Left cardiac atrium (tissue), 4 donors: Measurements from ENCODE around the gene UTP11. TPM values are rescaled to one million over a fixed set of nuclear protein-coding genes. Genes with fewer than 3 reads are reported as not detected.
"Not testable (repeated sequence)": the region's sequence is repeated elsewhere in the genome, so short reads cannot be mapped to it uniquely, and the experiment has no call there.

Experiments used
- ATAC-seq, 2 donors: fragments of 200-7000 bp; cut with Tn5 transposase; one replicate each; pipeline ENCODE4 v1.9.1; 2020; ENCODE audit warnings: mild to moderate bottlenecking in 2 of 2, moderate library complexity in 2 of 2
- DNase-seq: peaks from one replicate; pipeline ENCODE4 v3.0.0-alpha.2; 2020
- intact Hi-C, 2 donors: fragments of 100-400 bp; cut with DNase I; formaldehyde crosslinking; loops; one replicate each; pipeline versions ENCODE4 v1.14.1 to v1.15.1; 2022 to 2023
- long read RNA-seq: library from polyadenylated mRNA; unstranded; transcript quantifications from one replicate; pipeline ENCODE4 v2.0.0, GENCODE V29; 2021
- total RNA-seq, 2 donors: library from RNA; stranded (reverse); fragmentation: NEBNext Ultra II Directional; extraction: Animal tissue kit (Norgen Biotek cat#: 25700); gene quantifications; one replicate each; pipeline ENCODE4 v1.2.1, GENCODE V29; 2021
- donor health status: DM: no; HTN: yes; CAD: no.
- donor health status: DM: no; HTN: yes; CAD: no; lungs with severe emphysema.
- donor health status: DM: yes; HTN: yes; CAD: no.
- donor health status: Dilated cardiomyopathy.

The UTP11 gene, protein sequence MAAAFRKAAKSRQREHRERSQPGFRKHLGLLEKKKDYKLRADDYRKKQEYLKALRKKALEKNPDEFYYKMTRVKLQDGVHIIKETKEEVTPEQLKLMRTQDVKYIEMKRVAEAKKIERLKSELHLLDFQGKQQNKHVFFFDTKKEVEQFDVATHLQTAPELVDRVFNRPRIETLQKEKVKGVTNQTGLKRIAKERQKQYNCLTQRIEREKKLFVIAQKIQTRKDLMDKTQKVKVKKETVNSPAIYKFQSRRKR
- total RNA-seq = 10 to 100 TPM; 24.7 to 37.8 TPM
- long read RNA-seq, transcript UTP11-201 (8 exons, 2,019 nt) = major isoform, 33 of 33 reads
- long read RNA-seq, partial matches to known transcripts = 0 of 33 reads
- long read RNA-seq, other reads (novel, unspliced or antisense) = 0 of 33 reads

DNA sequence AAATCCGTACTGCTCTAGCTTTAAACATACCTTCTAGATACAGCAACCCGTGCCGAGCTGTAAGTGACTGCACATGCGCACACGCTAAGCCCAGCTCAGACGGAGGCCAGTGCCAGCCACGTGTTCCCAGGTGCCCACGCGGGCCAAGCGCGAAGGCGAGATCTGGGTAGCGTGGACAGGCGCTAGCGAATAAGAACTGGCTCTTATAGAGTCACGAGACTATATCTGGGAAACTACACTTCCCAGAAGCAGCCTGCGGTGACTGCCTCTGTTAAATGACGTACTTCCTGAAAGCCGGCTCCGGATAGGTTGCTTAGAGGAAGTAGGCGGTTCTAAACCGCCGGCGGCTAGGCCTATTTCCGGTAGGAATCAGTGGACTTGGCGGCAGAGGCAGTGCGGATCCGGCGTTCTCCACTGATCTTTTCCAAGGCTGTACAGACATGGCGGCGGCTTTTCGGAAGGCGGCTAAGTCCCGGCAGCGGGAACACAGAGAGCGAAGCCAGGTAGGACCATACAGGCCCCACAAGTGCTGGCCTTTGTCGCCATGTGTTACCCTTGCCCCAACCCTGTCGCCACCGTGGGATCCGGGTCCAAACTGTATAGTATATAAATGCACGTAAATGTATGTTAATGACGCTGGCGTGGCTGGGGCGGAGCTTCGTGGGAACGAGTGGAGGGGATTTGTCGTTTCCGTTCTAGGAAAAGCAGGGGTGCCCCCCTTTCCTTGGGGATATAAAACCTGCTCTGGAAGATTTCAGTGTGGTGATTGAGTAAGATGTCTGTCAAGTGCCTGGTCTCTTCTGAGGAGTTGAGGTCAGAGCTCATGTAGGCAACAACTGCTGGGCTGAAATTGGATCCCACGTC, at the start of gene UTP11:
UTP11 (plus strand) TSS at position 372 of the 864 bp plus-strand sequence; CDS start at position 441, 69 bp downstream.
- peak; percentile 98 for ATAC-seq
- intact Hi-C loops = no loop called here
- DNase-seq = peak; percentile 94

DNA sequence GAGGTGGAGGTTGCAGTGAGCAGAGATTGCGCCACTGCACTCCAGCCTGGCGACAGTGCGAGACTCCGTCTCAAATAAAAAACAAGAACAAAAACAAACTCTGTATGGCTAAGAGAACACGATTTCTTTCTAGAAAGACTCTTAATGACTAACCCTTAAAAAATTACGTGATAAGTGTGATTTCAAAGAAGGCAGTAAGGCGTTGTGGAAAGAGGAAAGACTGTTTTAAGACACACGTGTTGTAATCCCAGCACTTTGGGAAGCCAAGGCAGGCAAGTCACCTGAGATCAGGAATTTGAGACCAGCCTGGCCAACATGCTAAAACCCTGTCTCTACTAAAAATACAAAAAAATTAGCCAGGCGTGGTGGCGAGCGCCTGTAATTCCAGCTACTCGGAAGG, 48.4 kb upstream of the UTP11 start:
- ATAC-seq, DNase-seq, intact Hi-C loops: not testable (repeated sequence)

DNA sequence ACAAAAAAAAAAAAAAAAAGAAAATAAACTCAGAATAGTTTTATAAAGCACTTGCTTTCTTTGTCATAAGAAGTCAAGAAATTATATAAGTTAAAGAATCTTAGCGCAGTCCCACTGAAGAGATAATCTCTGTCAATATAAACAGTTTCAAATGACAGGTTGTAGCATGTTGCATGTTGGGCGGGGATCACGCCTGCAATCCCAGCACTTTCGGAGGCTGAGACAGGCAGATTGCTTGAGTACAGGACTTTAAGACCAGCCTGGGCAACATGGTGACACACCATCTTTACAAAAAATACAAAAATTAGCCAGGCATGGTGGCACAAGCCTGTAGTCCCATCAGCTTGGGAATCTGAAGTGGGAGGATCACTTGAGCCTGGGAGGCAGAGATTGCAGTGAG, 47.2 kb upstream of the UTP11 start:
- no peak for ATAC-seq
- intact Hi-C loops = no loop called here
- DNase-seq = no peak

DNA sequence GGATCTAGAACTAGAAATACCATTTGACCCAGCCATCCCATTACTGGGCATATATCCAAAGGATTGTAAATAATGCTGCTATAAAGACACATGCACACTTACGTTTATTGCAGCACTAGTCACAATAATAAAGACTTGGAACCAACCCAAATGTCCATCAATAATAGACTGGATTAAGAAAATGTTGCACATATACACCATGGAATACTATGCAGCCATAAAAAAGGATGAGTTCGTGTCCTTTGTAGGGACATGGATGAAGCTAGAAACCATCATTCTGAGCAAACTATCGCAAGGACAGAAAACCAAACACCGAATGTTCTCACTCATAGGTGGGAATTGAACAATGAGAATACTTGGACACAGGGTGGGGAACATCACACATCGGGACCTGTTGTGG, 38.9 kb upstream of the UTP11 start:
- ATAC-seq, intact Hi-C loops, DNase-seq: not testable (repeated sequence)

DNA sequence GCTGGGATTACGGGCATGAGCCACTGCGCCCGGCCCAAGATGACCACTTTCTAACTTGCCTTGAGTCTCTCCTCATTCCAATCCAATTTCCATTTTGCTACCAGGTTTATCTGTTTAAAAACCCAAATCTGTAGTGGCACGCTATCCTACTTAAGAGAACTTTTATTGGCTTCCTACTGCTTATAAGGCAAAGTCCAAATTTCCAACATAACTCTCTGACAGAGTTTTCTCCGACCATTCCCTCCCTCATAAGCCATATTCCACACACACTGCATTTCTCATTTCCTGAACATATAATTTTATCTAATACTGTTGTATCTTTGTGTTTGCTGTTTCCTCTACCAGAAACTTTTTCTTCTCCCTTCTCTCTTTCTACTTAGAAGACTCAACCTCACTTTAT, 38.0 kb upstream of the UTP11 start:
- ATAC-seq = no peak
- DNase-seq = no peak
- intact Hi-C loops = no loop called here

DNA sequence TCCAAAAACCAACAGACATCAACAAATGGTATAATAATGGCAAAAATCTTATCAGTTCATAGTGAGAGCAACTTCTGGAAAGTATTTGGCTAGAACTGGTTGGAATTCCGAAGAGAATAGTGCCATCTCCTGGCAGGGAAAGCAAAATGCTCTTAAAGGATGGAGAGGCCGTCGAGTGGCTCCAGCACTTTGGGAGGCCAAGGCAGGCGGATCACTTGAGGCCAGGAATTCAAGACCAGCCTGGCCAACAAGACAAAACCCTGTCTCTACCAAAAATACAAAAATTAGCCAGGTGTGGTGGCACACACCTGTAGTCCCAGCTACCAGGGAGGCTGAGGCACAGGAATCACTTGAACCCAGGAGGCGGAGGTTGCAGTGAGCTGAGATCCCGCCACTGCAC, 37.5 kb upstream of the UTP11 start:
- DNase-seq = not testable (repeated sequence)
- intact Hi-C loops = loop anchor here (5.0 kb wide), 2 partner anchors 83 to 98 kb away; no protein-coding TSS in a partner anchor

DNA sequence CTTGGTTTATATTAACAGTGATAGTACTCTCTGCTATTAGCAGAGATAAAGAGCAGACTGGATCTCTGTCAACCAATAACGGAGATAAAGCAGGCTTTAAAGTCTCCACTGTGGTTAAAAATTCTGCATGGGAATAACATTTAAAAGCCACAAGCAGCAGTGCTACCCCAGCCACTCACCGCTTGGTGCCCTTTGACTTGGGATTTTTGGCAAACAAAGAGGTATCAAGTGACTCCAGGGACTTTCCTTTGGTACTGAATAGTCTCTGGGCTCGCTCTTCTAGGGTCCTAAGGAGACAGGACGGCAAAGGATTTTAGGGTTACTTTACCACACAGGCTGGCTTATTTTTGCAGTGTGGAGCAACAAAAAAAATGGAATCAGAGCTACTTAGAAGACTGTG, 34.0 kb upstream of the UTP11 start:
- DNase-seq = no peak
- ATAC-seq = no peak
- intact Hi-C loops = loop anchor here (5.0 kb wide), 2 partner anchors 86 to 101 kb away; no protein-coding TSS in a partner anchor

More for the DNA sequence above, 37.5 kb upstream of the UTP11 start:
- ATAC-seq = peak; percentile 61

DNA sequence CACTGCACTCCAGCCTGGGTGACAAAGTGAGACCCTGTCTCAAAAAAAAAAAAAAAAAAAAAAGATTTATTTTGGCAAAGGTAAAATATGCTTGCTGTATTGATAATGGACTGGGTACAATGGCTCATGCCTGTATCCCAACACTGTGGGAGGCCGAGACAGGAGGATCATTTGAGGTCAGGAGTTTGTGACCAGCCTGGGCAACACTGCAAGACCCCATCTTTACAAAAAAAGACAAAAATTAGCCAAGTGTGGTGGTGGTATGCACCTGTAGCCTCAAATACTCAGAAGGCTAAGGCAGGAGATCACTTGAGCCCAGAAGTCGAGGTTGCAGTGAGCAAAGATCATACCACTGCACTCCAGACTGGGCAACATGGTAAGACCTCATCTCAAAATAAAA, 29.0 kb upstream of the UTP11 start:
- ATAC-seq (no peak), DNase-seq (no peak)
- intact Hi-C loops = no loop called here

DNA sequence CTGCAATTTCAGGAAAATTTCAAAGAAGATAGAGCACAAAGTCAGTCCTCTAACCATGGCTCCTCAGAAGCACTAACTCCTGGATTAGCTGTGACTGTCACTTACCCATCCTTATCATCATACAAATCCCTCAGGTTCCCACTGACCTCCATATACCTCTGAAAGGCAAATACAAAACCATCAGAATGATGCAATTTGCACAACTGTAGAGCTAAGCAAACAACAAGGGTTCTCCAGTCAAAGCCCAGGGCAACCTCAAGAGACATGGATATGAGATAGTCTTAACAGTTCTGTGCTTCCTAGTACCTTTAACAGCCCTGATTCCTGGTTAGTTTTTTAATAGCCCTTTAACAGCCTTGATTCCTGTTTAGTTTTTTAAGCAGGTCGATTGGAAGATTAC, 24.9 kb upstream of the UTP11 start:
- no peak for ATAC-seq
- no peak for DNase-seq
- intact Hi-C loops = no loop called here

DNA sequence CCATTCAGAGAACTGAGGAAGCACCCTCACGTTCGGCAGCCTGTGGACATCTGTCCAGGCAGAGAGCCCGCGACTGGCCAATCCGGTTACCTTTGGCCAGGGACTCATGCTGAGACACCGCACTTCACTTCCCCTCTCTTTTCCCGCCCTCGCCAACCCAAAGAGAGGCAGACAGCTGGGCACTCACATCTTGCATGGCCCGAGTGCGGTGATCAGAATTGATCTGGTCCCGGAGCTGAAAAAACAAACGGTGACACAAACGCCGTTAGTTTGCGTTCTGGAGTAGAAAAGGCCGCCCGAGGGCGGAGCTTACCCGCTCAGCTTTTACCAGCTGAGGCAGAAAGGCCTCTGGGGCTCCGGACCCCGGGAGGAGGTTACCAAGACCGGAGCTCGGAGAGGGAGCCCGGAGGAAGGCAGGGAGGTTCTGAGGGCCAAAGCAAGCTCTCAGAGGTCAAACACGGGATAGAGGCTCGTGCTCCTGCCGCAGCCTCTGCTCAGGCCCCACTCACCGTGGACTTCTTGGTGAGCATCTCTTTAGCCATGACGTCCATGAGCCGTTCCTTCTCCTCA, 23.1 kb upstream of the UTP11 start:
- peak; percentile 34 to 41 for ATAC-seq
- intact Hi-C loops = no loop called here
- peak; percentile 47 for DNase-seq

DNA sequence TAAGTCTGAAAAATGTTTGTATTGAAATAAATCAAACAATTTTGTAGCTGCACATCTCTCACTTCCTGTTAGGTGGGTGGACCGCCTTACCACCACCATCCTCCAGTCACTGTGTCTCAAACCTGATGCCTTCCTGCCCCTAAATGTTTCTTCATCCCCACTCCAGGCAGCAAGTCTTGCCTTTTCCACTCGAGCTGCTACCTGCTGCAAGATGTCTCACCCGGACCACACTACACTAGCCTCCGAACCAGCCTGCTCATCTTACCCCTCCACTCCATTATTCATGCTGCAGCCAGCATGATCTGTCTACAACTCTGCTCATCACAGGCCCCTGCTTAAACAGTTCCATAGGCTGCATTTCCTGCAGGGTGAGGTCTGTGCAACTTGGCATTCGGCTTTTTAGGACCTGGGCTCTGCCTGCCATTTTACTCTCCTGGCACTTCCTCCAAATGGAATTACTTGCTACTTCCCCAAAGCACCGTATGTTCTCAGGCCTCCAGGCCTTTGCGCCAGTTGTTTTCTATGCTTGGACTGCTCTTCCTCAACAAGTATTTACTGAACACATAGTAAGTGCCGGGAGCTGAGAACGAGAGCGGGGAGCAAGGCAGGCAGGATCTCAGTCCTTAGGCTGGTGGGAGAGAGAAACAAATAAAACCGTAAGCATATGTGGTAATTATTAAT, 17.5 kb upstream of the UTP11 start:
- intact Hi-C loops = loop anchor here in 1 of 2 donors (10.0 kb wide), 1 partner anchor 840 kb away; no protein-coding TSS in a partner anchor

DNA sequence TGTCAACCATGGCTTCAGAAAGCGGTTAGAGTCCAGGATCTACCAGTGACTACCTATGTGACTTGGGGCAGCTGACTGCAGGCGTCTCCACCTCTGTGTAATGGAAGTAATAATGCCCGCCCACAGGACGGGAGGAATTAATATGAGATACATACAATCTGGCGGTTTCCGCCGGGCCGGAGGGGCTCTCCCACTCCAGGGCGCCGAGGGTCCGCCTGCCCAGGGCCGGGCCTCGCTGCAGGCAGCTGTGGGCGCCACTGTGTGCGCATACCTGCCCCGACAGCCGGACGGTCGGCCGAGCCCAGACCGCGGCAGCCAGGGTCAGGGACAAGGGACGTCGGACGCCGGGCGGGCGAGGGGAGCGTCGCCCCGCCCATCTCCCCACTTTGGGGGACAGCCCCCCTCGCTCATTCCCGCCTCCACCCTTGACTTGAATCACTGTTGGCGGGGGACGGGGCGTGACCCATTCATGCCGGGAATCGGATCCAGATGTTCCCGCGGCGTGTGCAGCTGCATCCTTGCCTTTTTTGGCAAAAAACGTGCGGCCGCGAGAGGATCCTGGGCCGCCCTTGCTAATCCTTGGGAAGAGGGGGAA, 16.7 kb upstream of the UTP11 start:
- DNase-seq (peak; percentile 91), ATAC-seq (peak; percentile 61 to 76)
- intact Hi-C loops = loop anchor here in 1 of 2 donors (10.0 kb wide), 1 partner anchor 839 kb away; no protein-coding TSS in a partner anchor

More for the DNA sequence above, 17.5 kb upstream of the UTP11 start:
- DNase-seq (no peak), ATAC-seq (no peak)

DNA sequence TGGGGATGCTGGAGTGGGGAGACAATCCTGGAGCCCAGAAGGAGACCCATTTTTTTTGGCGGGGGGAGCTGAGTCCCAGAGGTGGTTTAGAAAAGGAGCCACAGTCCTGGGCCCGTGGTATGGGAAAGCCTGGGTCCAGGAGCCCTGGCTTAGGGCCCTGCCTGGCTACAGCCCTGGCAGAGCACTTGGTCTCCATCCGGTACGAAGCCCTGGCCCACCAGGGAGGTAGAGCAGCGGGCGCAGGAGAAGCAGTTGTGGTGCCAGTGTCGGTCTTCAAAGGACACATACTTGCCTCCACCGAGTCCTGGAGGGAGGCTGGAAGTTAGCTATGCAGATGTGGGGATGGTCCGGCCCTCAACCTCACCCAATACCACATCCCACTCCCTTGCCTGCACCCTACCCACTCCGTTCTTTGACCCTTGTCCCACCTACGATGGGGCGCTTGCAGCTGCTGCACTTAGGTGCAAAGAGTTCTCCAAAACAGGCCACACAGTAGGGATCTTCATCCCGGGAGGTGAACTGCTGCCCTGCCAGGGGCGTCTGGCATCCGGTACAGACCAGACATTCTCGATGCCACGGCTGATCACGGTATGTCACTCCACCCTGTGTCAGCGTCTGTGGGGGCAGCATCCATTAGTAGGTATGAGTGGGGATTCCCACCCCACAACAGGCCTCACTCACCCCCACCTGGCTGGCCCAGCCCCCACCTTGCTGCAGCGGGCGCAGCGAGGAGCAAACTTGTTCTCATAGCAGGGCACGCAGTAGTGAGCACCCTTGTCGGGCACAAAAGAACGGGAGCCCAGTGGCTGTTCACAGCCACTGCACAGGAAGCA, 15.1 kb upstream of the UTP11 start:
- no peak for DNase-seq
- ATAC-seq = no peak
- intact Hi-C loops = loop anchor here in 1 of 2 donors (10.0 kb wide), 1 partner anchor 837 kb away; no protein-coding TSS in a partner anchor

DNA sequence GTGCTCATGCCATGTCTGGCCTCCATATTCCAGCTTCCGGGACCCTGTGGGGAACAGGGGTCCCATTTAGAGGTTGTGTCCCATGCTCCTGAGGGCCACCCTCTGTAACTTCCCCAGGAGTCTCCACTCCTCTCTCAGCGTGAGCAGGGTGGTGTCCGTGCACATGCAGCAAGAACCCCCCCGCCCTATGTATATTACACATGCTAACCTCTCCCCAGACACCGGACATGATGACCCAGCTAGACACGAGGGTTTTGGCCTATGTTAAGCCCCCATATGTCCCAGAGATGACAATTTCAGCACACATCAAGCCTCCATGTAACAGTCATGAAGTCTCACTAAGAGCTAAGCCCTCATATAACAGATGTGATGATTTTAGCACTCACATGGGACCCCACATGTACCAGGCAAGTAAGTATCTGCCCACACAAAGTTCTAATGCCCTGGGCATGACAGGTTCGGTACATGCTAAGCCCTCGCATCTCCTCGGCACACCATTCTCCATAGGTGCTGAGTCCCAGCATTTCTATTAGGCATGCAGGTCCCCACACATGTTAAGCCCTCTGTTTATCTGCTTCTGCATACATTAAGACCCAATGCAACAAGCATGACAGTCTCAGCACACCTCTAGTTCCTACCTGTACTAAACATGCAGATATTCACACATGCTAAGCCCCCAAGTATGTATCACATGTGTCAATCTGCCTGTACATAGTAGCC, 14.3 kb upstream of the UTP11 start:
- ATAC-seq = no peak
- no peak for DNase-seq
- intact Hi-C loops = loop anchor here in 1 of 2 donors (10.0 kb wide), 1 partner anchor 837 kb away; no protein-coding TSS in a partner anchor

DNA sequence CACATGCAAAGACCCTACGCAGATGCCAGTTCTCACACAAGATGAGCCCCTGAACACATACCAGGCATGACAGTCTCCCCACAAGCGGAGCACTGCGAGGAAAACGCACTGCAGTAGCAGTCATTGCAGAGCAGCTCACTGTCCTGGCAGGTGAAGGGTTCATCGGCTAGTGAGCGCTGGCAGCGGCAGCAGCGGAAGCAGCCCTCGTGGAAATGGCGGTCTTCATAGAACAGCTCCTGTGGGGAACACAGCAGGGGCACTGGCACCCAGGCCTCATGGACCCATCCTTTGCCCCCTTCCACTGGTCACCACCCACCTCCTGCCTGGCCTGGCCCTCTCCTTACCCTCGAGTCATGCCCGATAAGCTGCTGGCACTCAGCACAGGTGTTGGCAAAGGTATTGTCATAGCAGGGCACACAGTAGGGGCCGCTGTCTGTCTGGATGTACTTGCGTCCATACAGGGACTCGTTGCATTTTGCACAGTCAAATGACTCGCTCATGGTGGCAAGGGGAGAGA, 13.6 kb upstream of the UTP11 start:
- DNase-seq (no peak), ATAC-seq (no peak)
- intact Hi-C loops = loop anchor here in 1 of 2 donors (10.0 kb wide), 1 partner anchor 836 kb away; no protein-coding TSS in a partner anchor

DNA sequence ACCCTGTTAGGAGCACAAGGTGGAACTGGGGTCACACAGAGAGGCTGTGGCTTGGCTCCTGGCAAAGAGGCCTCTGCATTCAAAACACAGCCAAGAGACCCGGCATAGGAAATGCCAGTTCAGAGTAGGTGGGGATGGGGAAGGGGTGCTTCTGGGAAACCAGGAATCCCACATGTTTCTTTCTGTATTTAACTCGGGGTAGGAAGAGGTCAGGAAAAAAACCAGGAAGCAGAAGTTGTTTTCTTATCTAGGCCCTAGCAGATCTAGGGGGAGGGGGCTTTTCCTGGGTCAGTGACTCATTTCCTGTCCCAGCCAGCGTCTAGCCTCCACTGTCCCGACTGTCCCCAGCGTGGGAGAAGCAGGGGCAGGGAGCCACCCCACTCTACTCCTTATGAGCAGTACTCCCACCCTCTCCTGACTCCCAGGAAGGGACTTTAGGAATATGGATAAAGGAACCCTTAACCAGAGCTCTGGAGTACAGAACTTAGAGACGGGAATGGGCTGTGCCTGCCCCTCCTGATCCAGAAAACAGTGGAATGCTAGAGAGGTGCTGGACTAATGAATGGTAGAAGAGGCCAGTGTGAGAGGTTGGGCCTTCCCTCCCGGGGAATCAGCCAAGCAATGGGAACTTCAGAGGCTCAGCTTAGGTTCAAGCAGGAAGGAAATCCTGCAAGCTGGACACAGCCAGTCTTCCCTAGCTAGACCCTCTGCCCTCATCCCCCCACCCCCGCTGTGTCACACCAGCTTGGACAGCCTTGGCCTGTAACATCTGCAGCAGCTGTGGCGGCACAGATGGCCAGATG, 12.9 kb upstream of the UTP11 start:
- DNase-seq (peak; percentile 69), ATAC-seq (peak; percentile 27 to 61)
- intact Hi-C loops = loop anchor here in 1 of 2 donors (10.0 kb wide), 1 partner anchor 835 kb away; no protein-coding TSS in a partner anchor
